GM18951 (cell line): ENCODE measurements around the gene CTNNB1.
"Not testable (repeated sequence)": the region's sequence is repeated elsewhere in the genome, so short reads cannot be mapped to it uniquely, and the experiment has no call there.

Experiments
- POLR2A ChIP-seq: IDR thresholded peaks from 4 replicates; pipeline ENCODE4 v1.6.1; 2011; ENCODE audit warnings: mild to moderate bottlenecking; ENCODE audit not compliant: insufficient read length, insufficient read depth; ENCODE audit errors: extremely low read depth
- in situ Hi-C: fragments of 300-500 bp; cut with MboI; formaldehyde crosslinking; loops from one replicate; pipeline ENCODE4 v1.12.0; 2022; ENCODE audit warnings: low sequenced_read_pairs, mixed read lengths, inconsistent platforms; ENCODE audit not compliant: unreplicated experiment

Gene CTNNB1

GRCh38 chr3:41265823-41266273, 66.5 kb downstream of the CTNNB1 start:
- in situ Hi-C loops: no loop called here
- no peak for TF ChIP-seq POLR2A

GRCh38 chr3:41267975-41268640, 68.8 kb downstream of the CTNNB1 start:
- in situ Hi-C loops: no loop called here
- TF ChIP-seq POLR2A: no peak

- TF ChIP-seq POLR2A: no peak
Observed at GRCh38 chr3:41272667-41273066, 73.4 kb downstream of the CTNNB1 start.

GRCh38 chr3:41274944-41275668, 75.8 kb downstream of the CTNNB1 start:
- in situ Hi-C loops: no loop called here
- TF ChIP-seq POLR2A: no peak

More at GRCh38 chr3:41272667-41273066, 73.4 kb downstream of the CTNNB1 start:
- in situ Hi-C loops: no loop called here

- in situ Hi-C loops: no loop called here
- no peak for TF ChIP-seq POLR2A
Observed at GRCh38 chr3:41276191-41276590, 76.9 kb downstream of the CTNNB1 start.

GRCh38 chr3:41277790-41278465, 78.6 kb downstream of the CTNNB1 start:
- in situ Hi-C loops: no loop called here
- TF ChIP-seq POLR2A: no peak

GRCh38 chr3:41284934-41285333, 85.6 kb downstream of the CTNNB1 start:
- in situ Hi-C loops: not testable (repeated sequence)

GRCh38 chr3:41286305-41286704, 87.0 kb downstream of the CTNNB1 start:
- TF ChIP-seq POLR2A: no peak
- in situ Hi-C loops: no loop called here

GRCh38 chr3:41288785-41289184, 89.5 kb downstream of the CTNNB1 start:
- in situ Hi-C loops: no loop called here
- TF ChIP-seq POLR2A: no peak
